ENCODE results near the gene EVC2.

The EVC2 gene

GRCh38 chr4:5683566-5683965 is 24.8 kb downstream of the EVC2 start:
- TF ChIP-seq CTCF (IDR thresholded peaks at IDR 0.05; ENCODE audit: low read depth, low read length) (no peak), EZH2phosphoT487 (IDR thresholded peaks at IDR 0.05; ENCODE audit: low read depth) (no peak)
- H3K79me2 ChIP-seq (ENCODE audit: low read length): no peaks in the 10 kb centered on the region
- H2AFZ ChIP-seq (ENCODE audit: low read depth, low read length): no peak overlapping the region
- H4K20me1 ChIP-seq (ENCODE audit: insufficient read depth, low read length): no peaks in the 10 kb centered on the region
- peaks cover 36% of the 10 kb centered on the region for H3K36me3 ChIP-seq (replicated peaks; ENCODE audit: low read depth, low read length)
- H3K9ac ChIP-seq (ENCODE audit: low read length): no peak overlapping the region
- H3K9me3 ChIP-seq (ENCODE audit: insufficient read depth, low read length): no peaks in the 10 kb centered on the region
- H3K4me1 ChIP-seq (ENCODE audit: low read length): no peaks in the 10 kb centered on the region
- no peak overlapping the region for H3K4me2 ChIP-seq (ENCODE audit: low read length)
- no peak overlapping the region for H3K4me3 ChIP-seq (ENCODE audit: low read length)
- H3K27ac ChIP-seq (ENCODE audit: low read length): no peak overlapping the region
- no peaks in the 10 kb centered on the region for H3K27me3 ChIP-seq (ENCODE audit: low read depth, low read length)

- Histone ChIP-seq H3K27me3 (ENCODE audit: low read depth, low read length) (no peaks in the 10 kb centered on the region), H3K79me2 (ENCODE audit: low read length) (no peaks in the 10 kb centered on the region), H3K4me3 (ENCODE audit: low read length) (no peak overlapping the region), H3K4me1 (ENCODE audit: low read length) (no peaks in the 10 kb centered on the region), H4K20me1 (ENCODE audit: insufficient read depth, low read length) (no peaks in the 10 kb centered on the region), H2AFZ (ENCODE audit: low read depth, low read length) (no peak overlapping the region), H3K27ac (ENCODE audit: low read length) (no peak overlapping the region), H3K9me3 (ENCODE audit: insufficient read depth, low read length) (no peaks in the 10 kb centered on the region), H3K36me3 (replicated peaks; ENCODE audit: low read depth, low read length) (peaks cover 17% of the 10 kb centered on the region), H3K9ac (ENCODE audit: low read length) (no peak overlapping the region), H3K4me2 (ENCODE audit: low read length) (no peak overlapping the region)
- TF ChIP-seq EZH2phosphoT487 (IDR thresholded peaks at IDR 0.05; ENCODE audit: low read depth) (no peak), CTCF (IDR thresholded peaks at IDR 0.05; ENCODE audit: low read depth, low read length) (no peak)
These were observed 29.4 kb downstream of the EVC2 start for GRCh38 chr4:5678977-5679376.

DNA sequence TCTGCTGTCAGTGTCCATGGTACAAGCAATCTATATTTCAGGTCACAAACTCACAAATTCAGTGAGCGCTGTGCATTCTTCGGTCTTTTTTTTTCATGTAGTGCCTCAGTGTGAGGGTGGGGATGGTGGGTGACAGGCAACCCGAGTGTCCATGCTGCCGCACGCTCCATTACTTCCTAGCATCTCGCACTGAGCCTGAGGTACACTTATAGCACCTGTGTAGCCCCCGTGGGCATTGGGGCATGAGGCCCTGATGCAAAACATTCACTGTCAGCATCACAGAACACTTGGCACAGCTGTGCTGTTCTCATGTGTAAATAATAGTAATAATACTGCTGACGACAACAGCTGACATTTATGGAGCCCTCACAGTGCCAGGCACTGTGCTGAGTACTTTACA is 31.6 kb downstream of the EVC2 start:
- no peaks in the 10 kb centered on the region for H4K20me1 ChIP-seq (ENCODE audit: insufficient read depth, low read length)
- H3K9ac ChIP-seq (ENCODE audit: low read length): no peak overlapping the region
- H3K9me3 ChIP-seq (ENCODE audit: insufficient read depth, low read length): no peaks in the 10 kb centered on the region
- TF ChIP-seq EZH2phosphoT487 (IDR thresholded peaks at IDR 0.05; ENCODE audit: low read depth) (no peak), CTCF (IDR thresholded peaks at IDR 0.05; ENCODE audit: low read depth, low read length) (no peak)
- no peak overlapping the region for H3K4me2 ChIP-seq (ENCODE audit: low read length)
- H2AFZ ChIP-seq (ENCODE audit: low read depth, low read length): no peak overlapping the region
- H3K36me3 ChIP-seq (replicated peaks; ENCODE audit: low read depth, low read length): peaks cover 16% of the 10 kb centered on the region
- H3K4me3 ChIP-seq (ENCODE audit: low read length): no peak overlapping the region
- H3K4me1 ChIP-seq (ENCODE audit: low read length): no peaks in the 10 kb centered on the region
- H3K27ac ChIP-seq (ENCODE audit: low read length): no peak overlapping the region
- H3K79me2 ChIP-seq (ENCODE audit: low read length): no peaks in the 10 kb centered on the region
- H3K27me3 ChIP-seq (ENCODE audit: low read depth, low read length): no peaks in the 10 kb centered on the region

- Histone ChIP-seq H3K27ac (ENCODE audit: low read length) (no peak overlapping the region), H3K27me3 (ENCODE audit: low read depth, low read length) (no peaks in the 10 kb centered on the region), H4K20me1 (ENCODE audit: insufficient read depth, low read length) (no peaks in the 10 kb centered on the region), H3K4me3 (ENCODE audit: low read length) (no peak overlapping the region), H3K36me3 (replicated peaks; ENCODE audit: low read depth, low read length) (peaks cover 18% of the 10 kb centered on the region), H3K79me2 (ENCODE audit: low read length) (no peaks in the 10 kb centered on the region), H3K9me3 (ENCODE audit: insufficient read depth, low read length) (no peaks in the 10 kb centered on the region), H3K9ac (ENCODE audit: low read length) (no peak overlapping the region), H3K4me2 (ENCODE audit: low read length) (no peak overlapping the region), H2AFZ (ENCODE audit: low read depth, low read length) (no peak overlapping the region), H3K4me1 (ENCODE audit: low read length) (peaks cover 3% of the 10 kb centered on the region; the same call in 1 of the 2 replicates)
- TF ChIP-seq CTCF (IDR thresholded peaks at IDR 0.05; ENCODE audit: low read depth, low read length) (no peak), EZH2phosphoT487 (IDR thresholded peaks at IDR 0.05; ENCODE audit: low read depth) (no peak)
These were observed 41.6 kb downstream of the EVC2 start for GRCh38 chr4:5666741-5667140.

All from OCI-LY3 (cell line).